ENCODE results near the gene ARHGAP36. TPM values are rescaled to one million over a fixed set of nuclear protein-coding genes. Genes with fewer than 3 reads are reported as not detected.

The ARHGAP36 gene
- polyA plus RNA-seq, 1 donor (not counting 4 experiments of a cell fraction or from before 2014, with no cell fraction given), result not detected

- Histone ChIP-seq H3K4me1 (ENCODE audit: control insufficient read depth, extremely low read depth, insufficient read depth, low read length) (no peaks in the 10 kb centered on the region), H3K9me3 (ENCODE audit: control insufficient read depth, low read depth, low read length) (no peaks in the 10 kb centered on the region), H3K4me3 (ENCODE audit: control insufficient read depth in 2 of 3, extremely low read depth in 1 of 3, insufficient read depth in 2 of 3, low read depth in 1 of 3, low read length in 3 of 3) (no peak overlapping the region), H3K9me1 (ENCODE audit: control insufficient read depth, extremely low read depth, insufficient read depth, low read length) (no peaks in the 10 kb centered on the region), H3K4me2 (ENCODE audit: control insufficient read depth, extremely low read depth, insufficient read depth, low read depth, low read length) (no peak overlapping the region), H2AFZ (ENCODE audit: control insufficient read depth, low read length) (no peak overlapping the region), H3K9ac (ENCODE audit: control insufficient read depth, extremely low read depth, insufficient read depth, low read length) (no peak overlapping the region), H3K27ac (ENCODE audit: control insufficient read depth, insufficient read depth, low read length) (no peak overlapping the region), H3K36me3 (ENCODE audit: control insufficient read depth in 2 of 2, extremely low read depth in 1 of 2, insufficient read depth in 2 of 2, low read length in 2 of 2) (no peaks in the 10 kb centered on the region), H4K20me1 (ENCODE audit: control insufficient read depth, extremely low read depth, insufficient read depth, low read length) (no peaks in the 10 kb centered on the region), H3K79me2 (ENCODE audit: control insufficient read depth, insufficient read depth, low read length) (no peaks in the 10 kb centered on the region), H3K27me3 (ENCODE audit: control insufficient read depth, extremely low read depth, insufficient read depth, low read length) (peaks cover 34% of the 10 kb centered on the region)
- FAIRE-seq (no peak), DNase-seq (ENCODE audit: low read depth, low spot score) (no peak)
- TF ChIP-seq EZH2 (IDR thresholded peaks at IDR 0.05; ENCODE audit: low read length) (no peak), CTCF (optimal IDR thresholded peaks at IDR 0.05 in 1 of 3, IDR thresholded peaks at IDR 0.05 in 1 of 3, conservative IDR thresholded peaks at IDR 0.05 in 1 of 3; ENCODE audit: extremely low read depth in 1 of 3, insufficient read depth in 2 of 3, low read length in 3 of 3) (no peak)
- dilution Hi-C loops (cut with MboI; ENCODE audit: extremely low pct_ligation_motif_present, low sequenced_read_pairs), result no loop called here
Measured at GRCh38 chrX:131067216-131067615, 9.1 kb downstream of the ARHGAP36 start.

GRCh38 chrX:131067846-131068745 lies 9.9 kb downstream of the ARHGAP36 start:
- TF ChIP-seq CTCF (optimal IDR thresholded peaks at IDR 0.05 in 1 of 3, IDR thresholded peaks at IDR 0.05 in 1 of 3, conservative IDR thresholded peaks at IDR 0.05 in 1 of 3; ENCODE audit: extremely low read depth in 1 of 3, insufficient read depth in 2 of 3, low read length in 3 of 3) (no peak), EZH2 (IDR thresholded peaks at IDR 0.05; ENCODE audit: low read length) (no peak)
- no peak for FAIRE-seq
- no peak overlapping the region for H3K27ac ChIP-seq (ENCODE audit: control insufficient read depth, insufficient read depth, low read length)
- no peaks in the 10 kb centered on the region for H3K4me1 ChIP-seq (ENCODE audit: control insufficient read depth, extremely low read depth, insufficient read depth, low read length)
- peaks cover 42% of the 10 kb centered on the region for H3K27me3 ChIP-seq (ENCODE audit: control insufficient read depth, extremely low read depth, insufficient read depth, low read length)
- H3K4me3 ChIP-seq (ENCODE audit: control insufficient read depth in 2 of 3, extremely low read depth in 1 of 3, insufficient read depth in 2 of 3, low read depth in 1 of 3, low read length in 3 of 3), result no peak overlapping the region
- no peak overlapping the region for H2AFZ ChIP-seq (ENCODE audit: control insufficient read depth, low read length)
- dilution Hi-C loops (cut with MboI; ENCODE audit: extremely low pct_ligation_motif_present, low sequenced_read_pairs), result no loop called here
- H3K9me3 ChIP-seq (ENCODE audit: control insufficient read depth, low read depth, low read length), result no peaks in the 10 kb centered on the region
- H3K9ac ChIP-seq (ENCODE audit: control insufficient read depth, extremely low read depth, insufficient read depth, low read length), result no peak overlapping the region
- no peak for DNase-seq (ENCODE audit: low read depth, low spot score)
- no peak overlapping the region for H3K4me2 ChIP-seq (ENCODE audit: control insufficient read depth, extremely low read depth, insufficient read depth, low read depth, low read length)
- H4K20me1 ChIP-seq (ENCODE audit: control insufficient read depth, extremely low read depth, insufficient read depth, low read length), result no peaks in the 10 kb centered on the region
- no peaks in the 10 kb centered on the region for H3K9me1 ChIP-seq (ENCODE audit: control insufficient read depth, extremely low read depth, insufficient read depth, low read length)
- H3K79me2 ChIP-seq (ENCODE audit: control insufficient read depth, insufficient read depth, low read length), result no peaks in the 10 kb centered on the region
- H3K36me3 ChIP-seq (ENCODE audit: control insufficient read depth in 2 of 2, extremely low read depth in 1 of 2, insufficient read depth in 2 of 2, low read length in 2 of 2), result no peaks in the 10 kb centered on the region

Measured in keratinocyte (primary cell).